Activated CD4-positive, alpha-beta T cell treated with anti-CD3 and anti-CD28 coated beads, Interleukin-10, Interleukin-2, amounts not matched to agents 100 ng/mL and 50 ng/mL, durations not matched to agents 16 hours and 8 hours (primary cell): ENCODE data around the gene DLG2.
"Not testable (repeated sequence)": the region's sequence is repeated elsewhere in the genome, so short reads cannot be mapped to it uniquely, and the experiment has no call there.

Experiments
- DNase-seq: peaks from one replicate; pipeline ENCODE4 v3.0.0-alpha.2; 2020

The DLG2 gene

GRCh38 chr11:85301895-85302678, 325.1 kb downstream of the DLG2 start:
- DNase-seq = no peak

- no peak for DNase-seq
These were observed 327.7 kb downstream of the DLG2 start for GRCh38 chr11:85299258-85299942.

GRCh38 chr11:85295694-85296271, 331.4 kb downstream of the DLG2 start:
- DNase-seq = no peak

- DNase-seq = no peak
These were observed 345.6 kb downstream of the DLG2 start for GRCh38 chr11:85281550-85281949.

- no peak for DNase-seq
These were observed 347.9 kb downstream of the DLG2 start for GRCh38 chr11:85279267-85279666.

DNA sequence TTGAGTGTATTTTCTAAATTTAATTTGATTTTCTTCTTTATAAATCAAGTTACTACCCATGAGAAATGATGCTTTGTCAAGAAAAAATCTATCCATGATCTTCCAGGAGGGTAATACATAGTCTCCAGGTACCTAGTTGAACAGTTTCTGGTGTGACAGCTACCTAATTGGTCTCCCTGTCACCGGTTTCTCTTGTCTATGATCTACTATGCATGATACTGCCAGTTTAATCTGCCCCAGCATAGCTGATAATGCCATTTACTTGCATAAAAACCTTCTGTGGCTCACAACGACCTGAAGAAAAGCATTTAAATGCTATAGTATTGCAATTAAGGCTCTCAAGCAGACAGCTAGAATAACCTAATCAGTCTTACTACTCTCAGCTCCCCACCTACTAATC, 349.5 kb downstream of the DLG2 start:
- no peak for DNase-seq

DNA sequence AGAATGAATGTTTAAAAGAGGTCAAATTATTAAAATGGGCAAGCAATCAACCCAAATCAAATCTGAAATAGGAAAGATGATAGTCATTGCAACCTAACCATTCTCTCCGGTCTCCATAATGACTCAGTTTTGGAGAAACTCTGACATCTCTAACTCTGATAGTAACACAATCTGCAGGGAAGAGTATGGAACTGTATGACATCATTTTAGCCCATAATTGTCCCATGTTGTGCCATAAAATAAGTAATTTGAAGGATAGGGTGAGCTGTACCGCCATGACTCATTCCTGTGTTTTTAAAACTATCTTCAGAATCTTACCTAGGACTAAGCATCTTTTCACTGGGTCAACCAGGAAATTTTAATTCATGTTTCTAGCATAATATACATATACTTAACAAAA, 350.8 kb downstream of the DLG2 start:
- DNase-seq = no peak

GRCh38 chr11:85270315-85270714, 356.8 kb downstream of the DLG2 start:
- DNase-seq = not testable (repeated sequence)

- DNase-seq = no peak
These were observed 358.0 kb downstream of the DLG2 start for GRCh38 chr11:85269109-85269508.

DNA sequence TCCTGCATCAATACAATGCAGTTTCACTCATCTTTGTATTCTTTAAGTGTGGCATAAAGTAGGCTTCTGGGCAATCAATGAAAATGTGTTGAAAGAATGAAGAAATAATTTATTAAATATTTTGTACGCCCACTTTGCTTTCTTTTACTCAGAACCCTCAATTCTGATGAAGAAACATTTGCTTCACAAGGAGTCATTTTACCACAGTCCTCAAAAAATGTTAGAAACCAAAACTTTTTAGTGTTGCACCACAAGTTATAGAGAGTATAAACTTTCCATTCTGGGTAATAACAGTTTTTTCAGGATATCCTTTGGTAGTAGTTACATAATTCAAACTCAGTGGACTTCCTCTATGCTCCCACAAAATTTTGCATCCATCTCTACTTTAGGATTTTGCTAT, 360.5 kb downstream of the DLG2 start:
- DNase-seq = no peak

- DNase-seq = no peak
These were observed 363.8 kb downstream of the DLG2 start for GRCh38 chr11:85263328-85263727.

GRCh38 chr11:85257837-85258236, 369.3 kb downstream of the DLG2 start:
- no peak for DNase-seq

DNA sequence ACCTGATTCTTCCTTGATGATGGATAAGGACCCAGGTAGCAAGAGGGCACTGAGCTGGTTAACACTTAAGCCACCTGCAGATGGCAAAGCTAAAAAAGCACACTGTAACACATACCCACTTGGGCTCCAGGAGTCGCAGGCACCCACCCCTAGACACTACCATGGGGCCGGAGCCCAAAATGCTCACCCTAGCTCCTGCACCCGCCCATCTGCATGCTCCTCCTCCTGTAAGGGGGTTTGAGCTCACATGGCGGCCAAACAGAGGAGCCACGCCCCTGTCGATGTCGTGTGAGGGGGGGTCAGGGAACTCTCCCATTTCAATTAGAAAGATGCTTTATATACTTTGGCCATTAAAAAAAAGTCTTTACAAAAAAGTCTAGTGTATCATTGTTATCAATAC, 370.7 kb downstream of the DLG2 start:
- no peak for DNase-seq

DNA sequence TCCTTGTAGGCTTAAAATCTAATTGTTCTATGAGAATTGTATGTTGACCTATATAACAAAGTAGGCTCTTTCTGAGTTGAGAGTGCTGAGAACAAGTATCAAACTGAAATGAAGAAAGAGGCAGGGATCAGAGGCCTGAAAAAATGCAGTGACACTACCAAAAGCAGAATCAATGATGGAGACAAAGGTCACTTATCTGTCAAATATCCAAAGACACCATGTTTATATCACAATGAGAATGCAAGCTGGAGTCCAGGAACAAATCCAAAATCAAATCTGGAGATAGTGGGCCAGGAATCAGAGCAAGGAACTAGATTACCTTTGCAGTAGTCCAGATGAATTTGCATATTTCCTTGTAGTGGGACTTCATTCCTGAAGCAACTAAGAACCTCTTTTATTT, 377.7 kb downstream of the DLG2 start:
- DNase-seq = no peak

DNA sequence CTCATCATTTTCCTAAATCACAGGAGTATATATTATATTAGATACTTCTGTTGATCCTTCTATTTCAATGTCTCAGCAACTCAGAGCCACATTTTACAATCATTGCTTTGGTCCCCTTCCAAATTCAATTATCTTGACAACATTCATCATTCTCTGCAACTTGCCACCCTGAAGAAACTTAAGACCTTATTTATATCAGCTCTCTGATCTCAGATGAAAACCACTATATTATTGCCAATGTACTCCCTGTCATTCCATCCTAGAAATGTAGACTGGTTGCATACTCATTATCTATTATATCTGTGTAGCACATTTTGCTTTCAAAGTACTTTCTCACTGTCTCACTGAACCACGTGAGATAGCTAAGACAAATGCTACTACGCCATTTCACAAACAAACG, 379.3 kb downstream of the DLG2 start:
- DNase-seq = no peak

- DNase-seq = no peak
These were observed 388.2 kb downstream of the DLG2 start for GRCh38 chr11:85238906-85239305.

- not testable (repeated sequence) for DNase-seq
These were observed 389.1 kb downstream of the DLG2 start for GRCh38 chr11:85238038-85238437.

GRCh38 chr11:85236211-85236610, 390.9 kb downstream of the DLG2 start:
- DNase-seq = no peak

GRCh38 chr11:85232559-85232958, 394.6 kb downstream of the DLG2 start:
- no peak for DNase-seq

DNA sequence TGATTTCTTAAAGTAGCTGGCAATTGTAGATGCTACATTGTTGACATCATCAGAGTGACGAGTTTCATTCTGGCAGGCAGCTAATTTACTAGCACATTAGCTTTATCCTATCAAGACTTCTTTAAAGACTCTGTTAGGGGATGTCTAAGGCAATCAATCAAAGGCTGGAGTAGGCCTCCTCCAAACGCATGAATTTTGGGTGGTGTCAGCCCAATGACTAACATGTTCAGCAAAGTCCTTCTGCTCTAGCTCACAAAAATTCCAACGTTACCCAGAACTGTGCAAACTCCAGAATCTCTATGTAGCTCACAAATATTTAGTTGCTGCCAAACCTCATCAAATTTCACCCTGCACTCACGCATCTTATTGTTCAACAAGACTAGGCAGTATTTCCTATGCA, 395.6 kb downstream of the DLG2 start:
- no peak for DNase-seq

GRCh38 chr11:85229723-85230122, 397.4 kb downstream of the DLG2 start:
- not testable (repeated sequence) for DNase-seq

DNA sequence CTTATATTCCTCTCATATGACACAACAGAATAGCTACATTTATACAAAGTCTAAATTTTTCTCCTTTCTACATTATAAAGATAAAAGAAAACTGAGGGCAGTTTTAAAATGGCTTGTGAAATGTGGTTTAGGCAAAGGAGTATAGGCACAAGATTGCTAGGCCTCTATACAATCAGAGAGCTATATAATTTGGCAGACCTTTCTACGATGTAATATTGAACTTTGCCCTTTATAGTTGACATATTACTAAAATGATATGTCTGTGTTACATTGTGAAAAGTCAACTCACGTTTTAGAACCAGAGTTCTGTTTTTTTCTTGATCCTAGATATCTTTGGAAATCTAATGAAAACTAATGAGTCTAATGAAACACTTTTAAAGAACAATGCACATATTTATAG, 430.2 kb downstream of the DLG2 start:
- DNase-seq = no peak

GRCh38 chr11:85195934-85196333, 431.2 kb downstream of the DLG2 start:
- DNase-seq = no peak

- DNase-seq = no peak
These were observed 439.2 kb downstream of the DLG2 start for GRCh38 chr11:85187992-85188391.
